Caco-2 (cell line): ENCODE data around the gene POFUT2. TPM values are rescaled to one million over a fixed set of nuclear protein-coding genes. Genes with fewer than 3 reads are reported as not detected.

Source experiments
- BruUV-seq: library from RNA; stranded (reverse); fragments of 400-500 nt; replicated peaks from 2 replicates; lab custom pipeline; 2021; lab: Mats Ljungman, UMichigan
- CTCF ChIA-PET: fragments of 300-600 bp; sonication (Branson Sonifier 250); formaldehyde crosslinking; loops from one replicate; lab custom pipeline; 2022; ENCODE audit warnings: antibody characterized with exemption; lab: Charles Lee
- POLR2A ChIA-PET: fragments of 300-600 bp; sonication (Branson Sonifier 250); formaldehyde crosslinking; loops from one replicate; lab custom pipeline; 2022; ENCODE audit warnings: antibody characterized with exemption; lab: Charles Lee
- DNase-seq, 2 experiments: peaks; one replicate each; pipeline versions ENCODE4 v3.0.0 to v3.0.0-alpha.2; 2020 to 2022
- H3K27me3 ChIP-seq: replicated peaks from 2 replicates; pipeline ENCODE4 v1.6.0; 2011; ENCODE audit warnings: low read length; ENCODE audit not compliant: control insufficient read depth, insufficient read depth
- H3K36me3 ChIP-seq: 2 replicates; pipeline ENCODE4 v1.5.1; 2011; ENCODE audit warnings: low read length; ENCODE audit not compliant: control insufficient read depth, insufficient read depth
- H3K4me1 ChIP-seq: fragments of 250-450 bp; sonication (Bioruptor Pico); 2 replicates; pipeline ENCODE4 v1.5.1; 2020; ENCODE audit warnings: mild to moderate bottlenecking
- H3K4me3 ChIP-seq: 2 replicates; pipeline ENCODE4 v1.5.1; 2011; ENCODE audit warnings: low read depth, mild to moderate bottlenecking, control low read depth, low read length
- H3K9me3 ChIP-seq: fragments of 250-450 bp; sonication (Bioruptor Pico); 2 replicates; pipeline ENCODE4 v1.5.1; 2020; ENCODE audit warnings: mild to moderate bottlenecking, moderate library complexity
- H3K27ac Mint-ChIP-seq: one replicate; pipeline ENCODE4 v1.8.0; 2022; ENCODE audit warnings: mixed read lengths; ENCODE audit not compliant: unreplicated experiment
- H3K27me3 Mint-ChIP-seq: one replicate; pipeline ENCODE4 v1.8.0; 2022; ENCODE audit warnings: mixed read lengths; ENCODE audit not compliant: insufficient read depth, unreplicated experiment
- H3K36me3 Mint-ChIP-seq: one replicate; pipeline ENCODE4 v1.8.0; 2022; ENCODE audit warnings: mild to moderate bottlenecking, mixed read lengths; ENCODE audit not compliant: insufficient read depth, unreplicated experiment
- H3K4me1 Mint-ChIP-seq: one replicate; pipeline ENCODE4 v1.8.0; 2022; ENCODE audit warnings: low read depth, mixed read lengths; ENCODE audit not compliant: unreplicated experiment
- H3K4me3 Mint-ChIP-seq: one replicate; pipeline ENCODE4 v1.8.0; 2022; ENCODE audit warnings: mild to moderate bottlenecking, moderate library complexity, mixed read lengths; ENCODE audit not compliant: unreplicated experiment
- H3K9me3 Mint-ChIP-seq: one replicate; pipeline ENCODE4 v1.8.0; 2022; ENCODE audit warnings: mixed read lengths; ENCODE audit not compliant: unreplicated experiment
- CTCF ChIP-seq, 2 experiments: fragments of 200-600 bp in 1 of 2; IDR thresholded peaks; 1 replicate in 1 of 2; 2 replicates in 1 of 2; pipeline versions ENCODE4 v1.5.1 to v1.8.0; 2011 to 2022; ENCODE audit warnings: antibody characterized with exemption in 1 of 2, control low read depth in 1 of 2, inconsistent platforms in 1 of 2, low read depth in 1 of 2, low read length in 1 of 2, mild to moderate bottlenecking in 1 of 2, moderate library complexity in 1 of 2; ENCODE audit not compliant: insufficient read depth in 1 of 2, severe bottlenecking in 1 of 2, unreplicated experiment in 1 of 2
- intact Hi-C: fragments of 100-400 bp; cut with micrococcal nuclease; formaldehyde crosslinking; loops from one replicate; pipeline ENCODE4 v1.10.0; 2022; ENCODE audit not compliant: unreplicated experiment
- total RNA-seq: library from RNA; stranded (reverse); gene quantifications from 2 replicates; pipeline ENCODE4 v1.2.3, GENCODE V29; 2022

Gene POFUT2
- total RNA-seq, 1 experiment from 2014 or later, result 32.0 TPM

GRCh38 chr21:45251635-45252447, 35.9 kb downstream of the POFUT2 start:
- ChIA-PET CTCF (no interaction called here), POLR2A (no interaction called here)
- intact Hi-C loops, result no loop called here
- H3K4me1 ChIP-seq, result peaks cover 8% of the 10 kb centered on the region
- Mint-ChIP-seq H3K4me1 (no peaks in the 10 kb centered on the region), H3K27ac (no peak overlapping the region), H3K27me3 (no peaks in the 10 kb centered on the region), H3K4me3 (no peak overlapping the region), H3K36me3 (no peaks in the 10 kb centered on the region), H3K9me3 (no peaks in the 10 kb centered on the region)
- TF ChIP-seq CTCF (IDR thresholded peaks at IDR 0.05; ENCODE audit: insufficient read depth in 1 of 2, low read depth in 1 of 2, low read length in 1 of 2, severe bottlenecking in 1 of 2, unreplicated experiment in 1 of 2), result no peak
- H3K36me3 ChIP-seq, result no peaks in the 10 kb centered on the region
- H3K27me3 ChIP-seq, result no peaks in the 10 kb centered on the region
- no peak overlapping the region for H3K4me3 ChIP-seq
- no peaks in the 10 kb centered on the region for H3K9me3 ChIP-seq
- DNase-seq, result no peak
- no TSS peak for BruUV-seq

GRCh38 chr21:45250914-45251634, 36.6 kb downstream of the POFUT2 start:
- H3K9me3 Mint-ChIP-seq, result no peaks in the 10 kb centered on the region

More at GRCh38 chr21:45250914-45251634, 36.6 kb downstream of the POFUT2 start:
- ChIA-PET CTCF (no interaction called here), POLR2A (no interaction called here)
- intact Hi-C loops, result no loop called here
- Mint-ChIP-seq H3K4me1 (no peaks in the 10 kb centered on the region), H3K27me3 (no peaks in the 10 kb centered on the region), H3K36me3 (no peaks in the 10 kb centered on the region), H3K27ac (no peak overlapping the region), H3K4me3 (no peak overlapping the region)
- Histone ChIP-seq H3K36me3 (no peaks in the 10 kb centered on the region), H3K4me3 (no peak overlapping the region), H3K9me3 (no peaks in the 10 kb centered on the region), H3K27me3 (no peaks in the 10 kb centered on the region), H3K4me1 (peaks cover under 1% of the 10 kb centered on the region)
- DNase-seq, result no peak
- BruUV-seq, result no TSS peak
- TF ChIP-seq CTCF (IDR thresholded peaks at IDR 0.05; ENCODE audit: insufficient read depth in 1 of 2, low read depth in 1 of 2, low read length in 1 of 2, severe bottlenecking in 1 of 2, unreplicated experiment in 1 of 2), result no peak
